ENCODE data around the gene NMT1.
A peak's percentile ranks its signal among the peaks of the same experiment; 100 is the strongest.
"Not testable (repeated sequence)": the region's sequence is repeated elsewhere in the genome, so short reads cannot be mapped to it uniquely, and the experiment has no call there.

The NMT1 gene

GRCh38 chr17:45038728-45039634 lies 22.1 kb upstream of the NMT1 start:
- DNase-seq, result no peak

GRCh38 chr17:45040459-45040858 lies 20.7 kb upstream of the NMT1 start:
- no peak for DNase-seq

- DNase-seq, result no peak
Observed at GRCh38 chr17:45042346-45043120, 18.6 kb upstream of the NMT1 start.

- no peak for DNase-seq
Observed at GRCh38 chr17:45043813-45044540, 17.1 kb upstream of the NMT1 start.

GRCh38 chr17:45046537-45047125 lies 14.5 kb upstream of the NMT1 start:
- DNase-seq, result no peak

GRCh38 chr17:45048795-45049563 lies 12.1 kb upstream of the NMT1 start:
- no peak for DNase-seq

- DNase-seq, result no peak
Observed at GRCh38 chr17:45050481-45051059, 10.5 kb upstream of the NMT1 start.

GRCh38 chr17:45051060-45051719 lies 9.9 kb upstream of the NMT1 start, which contains the start of gene DCAKD:
TSS of gene DCAKD (minus strand) at chr17:45051632. CDS start at chr17:45034885, 16,747 bp downstream.
- DNase-seq, result peak; percentile 93

- DNase-seq, result not testable (repeated sequence)
Observed at GRCh38 chr17:45051720-45052051, 9.4 kb upstream of the NMT1 start.

- DNase-seq, result no peak
Observed at GRCh38 chr17:45052052-45052772, 8.9 kb upstream of the NMT1 start.

GRCh38 chr17:45060382-45060796 lies 728 bp upstream of the NMT1 start:
- DNase-seq, result no peak

GRCh38 chr17:45061606-45062205 lies 589 bp downstream of the NMT1 start:
- DNase-seq, result no peak

GRCh38 chr17:45063198-45063597 lies 2.1 kb downstream of the NMT1 start:
- DNase-seq, result no peak

- no peak for DNase-seq
Observed at GRCh38 chr17:45067637-45068036, 6.5 kb downstream of the NMT1 start.

- DNase-seq, result no peak
Observed at GRCh38 chr17:45070001-45070400, 8.9 kb downstream of the NMT1 start.

- no peak for DNase-seq
Observed at GRCh38 chr17:45070809-45071208, 9.7 kb downstream of the NMT1 start.

- DNase-seq, result no peak
Observed at GRCh38 chr17:45073414-45074070, 12.4 kb downstream of the NMT1 start.

- DNase-seq, result no peak
Observed at GRCh38 chr17:45077643-45078042, 16.5 kb downstream of the NMT1 start.

GRCh38 chr17:45081047-45081703 lies 20.1 kb downstream of the NMT1 start:
- DNase-seq, result no peak
